Liver (tissue), 9 donors: ENCODE data around the gene ITGA6. TPM values are rescaled to one million over a fixed set of nuclear protein-coding genes. Genes with fewer than 3 reads are reported as not detected.

Experiments used
- DNase-seq: peaks from one replicate; pipeline ENCODE4 v3.0.0-alpha.2; 2017; ENCODE audit warnings: low spot score
- H3K27ac ChIP-seq, 2 donors: one replicate each; pipeline ENCODE4 v1.7.0; 2013; ENCODE audit warnings: inconsistent platforms in 2 of 2, low read length in 2 of 2, control low read depth in 1 of 2, low read depth in 1 of 2, mild to moderate bottlenecking in 1 of 2
- H3K27me3 ChIP-seq, 4 donors: one replicate each; pipeline versions ENCODE4 v1.6.1 to v1.7.0; 2013; ENCODE audit warnings: low read length in 3 of 4, inconsistent platforms in 1 of 4, mild to moderate bottlenecking in 1 of 4, moderate library complexity in 1 of 4; ENCODE audit not compliant: control insufficient read depth in 4 of 4, insufficient read depth in 4 of 4
- H3K36me3 ChIP-seq, 4 donors: one replicate each; pipeline versions ENCODE4 v1.6.1 to v1.7.0; 2013; ENCODE audit warnings: low read length in 3 of 4, mild to moderate bottlenecking in 3 of 4, low read depth in 1 of 4, moderate library complexity in 1 of 4; ENCODE audit not compliant: control insufficient read depth in 4 of 4, insufficient read depth in 3 of 4
- H3K4me1 ChIP-seq, 4 donors: one replicate each; pipeline versions ENCODE4 v1.6.1 to v1.7.0; 2013; ENCODE audit warnings: low read length in 3 of 4, mild to moderate bottlenecking in 3 of 4, moderate library complexity in 1 of 4; ENCODE audit not compliant: control insufficient read depth in 4 of 4, insufficient read depth in 4 of 4
- H3K4me3 ChIP-seq, 3 donors: one replicate each; pipeline versions ENCODE4 v1.6.1 to v1.7.0; 2013; ENCODE audit warnings: low read length in 3 of 3, control low read depth in 1 of 3, low read depth in 1 of 3, mild to moderate bottlenecking in 1 of 3
- H3K9ac ChIP-seq, 2 donors: one replicate each; pipeline ENCODE4 v1.7.0; 2013; ENCODE audit warnings: low read length in 2 of 2, mild to moderate bottlenecking in 2 of 2, moderate library complexity in 2 of 2, control low read depth in 1 of 2, low read depth in 1 of 2
- H3K9me3 ChIP-seq, 4 donors: one replicate each; pipeline versions ENCODE4 v1.6.1 to v1.7.0; 2013; ENCODE audit warnings: low read length in 3 of 4; ENCODE audit not compliant: control insufficient read depth in 4 of 4
- ATF3 ChIP-seq: IDR thresholded peaks from 2 replicates; pipeline ENCODE4 v1.6.1; 2016; ENCODE audit warnings: antibody characterized with exemption
- EGR1 ChIP-seq, 2 donors: IDR thresholded peaks; 2 replicates each; pipeline ENCODE4 v1.6.1; 2016 to 2018; ENCODE audit warnings: antibody characterized with exemption in 2 of 2, low read depth in 2 of 2
- FOXA1 ChIP-seq: IDR thresholded peaks from 2 replicates; pipeline ENCODE4 v1.6.1; 2016; ENCODE audit warnings: antibody characterized with exemption
- FOXA2 ChIP-seq: IDR thresholded peaks from 2 replicates; pipeline ENCODE4 v1.6.1; 2016; ENCODE audit warnings: antibody characterized with exemption
- GABPA ChIP-seq, 2 donors: IDR thresholded peaks in 1 of 2; conservative IDR thresholded peaks in 1 of 2; 2 replicates each; pipeline ENCODE4 v1.6.1; 2016; ENCODE audit warnings: antibody characterized with exemption in 2 of 2, mild to moderate bottlenecking in 1 of 2, moderate library complexity in 1 of 2
- HNF4A ChIP-seq, 2 donors: conservative IDR thresholded peaks; 2 replicates each; pipeline ENCODE4 v1.6.1; 2016; ENCODE audit warnings: antibody characterized with exemption in 2 of 2, mild to moderate bottlenecking in 2 of 2
- HNF4G ChIP-seq: IDR thresholded peaks from 2 replicates; pipeline ENCODE4 v1.6.1; 2016; ENCODE audit warnings: antibody characterized with exemption
- JUND ChIP-seq, 2 donors: IDR thresholded peaks; 2 replicates each; pipeline ENCODE4 v1.6.1; 2016; ENCODE audit warnings: antibody characterized with exemption in 2 of 2
- NR2F2 ChIP-seq: IDR thresholded peaks from 2 replicates; pipeline ENCODE4 v1.6.1; 2016; ENCODE audit warnings: antibody characterized with exemption
- RAD21 ChIP-seq, 2 donors: IDR thresholded peaks; 2 replicates each; pipeline ENCODE4 v1.6.1; 2016; ENCODE audit warnings: antibody characterized with exemption in 2 of 2, mild to moderate bottlenecking in 2 of 2
- REST ChIP-seq: IDR thresholded peaks from 2 replicates; pipeline ENCODE4 v1.6.1; 2016; ENCODE audit warnings: antibody characterized with exemption, mild to moderate bottlenecking
- RXRA ChIP-seq, 2 donors: IDR thresholded peaks; 2 replicates each; pipeline ENCODE4 v1.6.1; 2017 to 2018; ENCODE audit warnings: antibody characterized with exemption in 2 of 2, mild to moderate bottlenecking in 1 of 2
- SP1 ChIP-seq: IDR thresholded peaks from 2 replicates; pipeline ENCODE4 v1.6.1; 2018; ENCODE audit warnings: antibody characterized with exemption, mild to moderate bottlenecking
- TAF1 ChIP-seq: conservative IDR thresholded peaks from 2 replicates; pipeline ENCODE4 v1.6.1; 2016; ENCODE audit warnings: antibody characterized with exemption, mild to moderate bottlenecking
- YY1 ChIP-seq: IDR thresholded peaks from 2 replicates; pipeline ENCODE4 v1.6.1; 2016; ENCODE audit warnings: antibody characterized with exemption, mild to moderate bottlenecking
- WGBS: extraction: QIAGEN DNeasy Blood & Tissue Kit; methylation state at CpG from one replicate; pipeline ENCODE4 v1.1.7; 2013; 5-methylcytosine and 5-hydroxymethylcytosine counted together
- polyA plus RNA-seq, 2 donors: library from polyadenylated mRNA; stranded (reverse) in 1 of 2; unstranded in 1 of 2; fragments of 200-250 nt in 1 of 2; fragments of >200 nt in 1 of 2; fragmentation: Nextera tagmentation in 1 of 2; extraction: Ambion mirVana in 1 of 2; gene quantifications; one replicate each; pipeline versions ENCODE4 v1.2.1 to v1.2.3, GENCODE V29; 2013 to 2015
- total RNA-seq, 2 donors: library from RNA; depleted of rRNA; stranded (reverse); fragments of >200 nt; gene quantifications; one replicate each; pipeline ENCODE4 v1.2.3, GENCODE V29; 2014
- TF ChIP-seq, protein P1 (sequence below): IDR thresholded peaks from 2 replicates; pipeline ENCODE4 v1.6.1; 2016; ENCODE audit warnings: antibody characterized with exemption
- donor health status: healthy.
- donor health status: healthy.
- donor health status: healthy.
- donor health status: healthy.
- donor health status: healthy.

Gene ITGA6
- total and polyA plus RNA-seq, 4 donors, result 5.8 to 21.6 (median 11.4) TPM

- no peak for DNase-seq
- no peak overlapping the region for H3K9ac ChIP-seq
- peaks cover 0 to 22% (median 13%) of the 10 kb centered on the region in 4 donors for H3K4me1 ChIP-seq
- WGBS, result 89% methylated on average over 3 of the region's 3 CpGs
- H3K27ac ChIP-seq, result no peak overlapping the region
- no peaks in the 10 kb centered on the region for H3K9me3 ChIP-seq
- TF ChIP-seq SP1 (no peak), JUND (IDR thresholded peaks at IDR 0.05) (no peak), FOXA1 (no peak), FOXA2 (no peak), NR2F2 (no peak), HNF4G (no peak), TAF1 (no peak), EGR1 (IDR thresholded peaks at IDR 0.05; ENCODE audit: low read depth in 2 of 2) (no peak), ATF3 (no peak), YY1 (no peak), GABPA (IDR thresholded peaks at IDR 0.05 in 1 of 2, conservative IDR thresholded peaks at IDR 0.05 in 1 of 2) (no peak), REST (no peak)
- TF ChIP-seq, protein P1, sequence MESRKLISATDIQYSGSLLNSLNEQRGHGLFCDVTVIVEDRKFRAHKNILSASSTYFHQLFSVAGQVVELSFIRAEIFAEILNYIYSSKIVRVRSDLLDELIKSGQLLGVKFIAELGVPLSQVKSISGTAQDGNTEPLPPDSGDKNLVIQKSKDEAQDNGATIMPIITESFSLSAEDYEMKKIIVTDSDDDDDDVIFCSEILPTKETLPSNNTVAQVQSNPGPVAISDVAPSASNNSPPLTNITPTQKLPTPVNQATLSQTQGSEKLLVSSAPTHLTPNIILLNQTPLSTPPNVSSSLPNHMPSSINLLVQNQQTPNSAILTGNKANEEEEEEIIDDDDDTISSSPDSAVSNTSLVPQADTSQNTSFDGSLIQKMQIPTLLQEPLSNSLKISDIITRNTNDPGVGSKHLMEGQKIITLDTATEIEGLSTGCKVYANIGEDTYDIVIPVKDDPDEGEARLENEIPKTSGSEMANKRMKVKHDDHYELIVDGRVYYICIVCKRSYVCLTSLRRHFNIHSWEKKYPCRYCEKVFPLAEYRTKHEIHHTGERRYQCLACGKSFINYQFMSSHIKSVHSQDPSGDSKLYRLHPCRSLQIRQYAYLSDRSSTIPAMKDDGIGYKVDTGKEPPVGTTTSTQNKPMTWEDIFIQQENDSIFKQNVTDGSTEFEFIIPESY, result no peak
- no peaks in the 10 kb centered on the region for H3K27me3 ChIP-seq
- H3K36me3 ChIP-seq, result no peaks in the 10 kb centered on the region
- no peak overlapping the region for H3K4me3 ChIP-seq
Observed at GRCh38 chr2:172433144-172433543, 5.8 kb downstream of the ITGA6 start.

GRCh38 chr2:172434821-172435605 lies 7.6 kb downstream of the ITGA6 start:
- no peaks in the 10 kb centered on the region for H3K9me3 ChIP-seq
- H3K9ac ChIP-seq, result no peak overlapping the region
- no peak for DNase-seq
- 78% methylated on average over 5 of the region's 5 CpGs for WGBS
- no peak overlapping the region for H3K4me3 ChIP-seq
- TF ChIP-seq JUND (IDR thresholded peaks at IDR 0.05) (no peak), RAD21 (IDR thresholded peaks at IDR 0.05) (no peak), RXRA (IDR thresholded peaks at IDR 0.05) (no peak), SP1 (no peak), HNF4A (conservative IDR thresholded peaks at IDR 0.05) (no peak), GABPA (IDR thresholded peaks at IDR 0.05 in 1 of 2, conservative IDR thresholded peaks at IDR 0.05 in 1 of 2) (no peak), FOXA2 (no peak), NR2F2 (no peak), HNF4G (no peak)
- TF ChIP-seq, protein P1, result no peak
- no peaks in the 10 kb centered on the region for H3K36me3 ChIP-seq
- no peak overlapping the region for H3K27ac ChIP-seq
- H3K27me3 ChIP-seq, result no peaks in the 10 kb centered on the region
- H3K4me1 ChIP-seq, result peaks cover 0 to 7% (median 4%) of the 10 kb centered on the region in 4 donors
